ENCODE data around the gene LTB4R2.
A peak's percentile ranks its signal among the peaks of the same experiment; 100 is the strongest.

LTB4R2 gene

GRCh38 chr14:24299255-24300191 is 10.4 kb upstream of the LTB4R2 start, which contains the start of the genes DHRS1 and NOP9:
DHRS1 (minus strand) TSS chr14:24299780; CDS start chr14:24299106, 674 bp downstream.
NOP9 (plus strand) TSS chr14:24299850; CDS start chr14:24299955, 105 bp downstream.
- peak; percentile 52 for DNase-seq

GRCh38 chr14:24300326-24300980 is 9.5 kb upstream of the LTB4R2 start:
- DNase-seq: no peak

GRCh38 chr14:24304019-24304387 is 5.9 kb upstream of the LTB4R2 start:
- no peak for DNase-seq

- no peak for DNase-seq
Measured at GRCh38 chr14:24307156-24307574, 2.8 kb upstream of the LTB4R2 start.

- DNase-seq: no peak
Measured at GRCh38 chr14:24307575-24308341, 2.2 kb upstream of the LTB4R2 start, which contains the start of gene CIDEB. CIDEB (minus strand) TSS chr14:24307977; CDS start chr14:24307858, 119 bp downstream.

- DNase-seq: no peak
Measured at GRCh38 chr14:24308342-24309124, 1.4 kb upstream of the LTB4R2 start.

GRCh38 chr14:24310265-24310645 is 315 bp downstream of the LTB4R2 start:
- DNase-seq: no peak

GRCh38 chr14:24310646-24311604 is 985 bp downstream of the LTB4R2 start, which contains the start of gene LTB4R:
LTB4R (plus strand) TSS chr14:24311502; CDS start chr14:24315652, 4,150 bp downstream.
- no peak for DNase-seq

- no peak for DNase-seq
Measured at GRCh38 chr14:24311837-24312615, 2.1 kb downstream of the LTB4R2 start.

GRCh38 chr14:24312736-24313507 is 3.0 kb downstream of the LTB4R2 start:
- no peak for DNase-seq

GRCh38 chr14:24313913-24314312 is 4.0 kb downstream of the LTB4R2 start:
- DNase-seq: no peak

GRCh38 chr14:24314377-24315193 is 4.6 kb downstream of the LTB4R2 start:
- DNase-seq: no peak

- no peak for DNase-seq
Measured at GRCh38 chr14:24315243-24315806, 5.4 kb downstream of the LTB4R2 start.

- DNase-seq: no peak
Measured at GRCh38 chr14:24315807-24316596, 6.1 kb downstream of the LTB4R2 start.

GRCh38 chr14:24316597-24316950 is 6.6 kb downstream of the LTB4R2 start:
- DNase-seq: no peak

- DNase-seq: no peak
Measured at GRCh38 chr14:24317141-24317928, 7.4 kb downstream of the LTB4R2 start.
